ENCODE measurements around the gene MS4A14.

Gene MS4A14

DNA sequence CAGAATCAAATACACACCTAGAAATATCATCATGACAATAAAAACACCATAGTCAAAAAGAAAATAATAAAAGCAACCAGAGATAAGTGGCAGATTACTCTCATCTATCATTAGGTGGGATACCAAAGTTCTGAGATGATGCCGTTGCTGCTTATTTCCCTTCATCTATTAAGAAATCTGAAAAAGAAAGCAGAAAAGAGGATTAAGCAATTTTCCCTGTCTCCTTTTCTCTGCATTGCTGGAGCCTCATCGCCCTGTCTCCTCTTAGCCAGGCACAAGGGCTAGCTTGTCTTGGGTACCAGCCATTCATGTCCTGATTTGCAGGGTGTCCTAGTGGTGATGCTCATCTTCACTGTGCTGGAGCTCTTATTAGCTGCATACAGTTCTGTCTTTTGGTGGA is 3.9 kb upstream of the MS4A14 start:
- H3K4me1 ChIP-seq (ENCODE audit: control insufficient read depth in 1 of 2, insufficient read depth in 2 of 2, low read length in 2 of 2), result no peaks in the 10 kb centered on the region

DNA sequence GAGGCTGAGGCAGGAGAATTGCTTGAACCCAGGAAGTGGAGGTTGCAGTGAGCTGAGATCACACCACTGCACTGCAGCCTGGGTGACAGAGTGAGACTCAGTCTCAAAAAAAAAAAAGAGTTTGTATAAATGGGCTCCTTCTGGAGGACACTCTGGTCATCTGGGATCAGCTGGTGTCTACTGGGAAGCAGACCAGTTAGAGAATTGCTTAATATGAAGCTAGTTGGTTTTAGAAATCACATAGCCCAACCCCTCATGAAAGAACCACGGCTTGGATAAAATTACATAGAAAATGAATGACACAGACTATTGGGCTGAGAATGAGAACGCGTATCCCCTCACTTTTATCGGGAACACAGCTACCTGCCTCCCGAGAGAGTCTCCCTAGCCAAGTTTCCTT is 3.2 kb upstream of the MS4A14 start:
- no peaks in the 10 kb centered on the region for H3K9me3 ChIP-seq (ENCODE audit: control insufficient read depth in 1 of 2, low read length in 2 of 2)
- no peak overlapping the region for H3K4me3 ChIP-seq (ENCODE audit: low read depth in 1 of 2, low read length in 2 of 2)
- no peaks in the 10 kb centered on the region for H3K4me1 ChIP-seq (ENCODE audit: control insufficient read depth in 1 of 2, insufficient read depth in 2 of 2, low read length in 2 of 2)
- no peaks in the 10 kb centered on the region for H3K36me3 ChIP-seq (ENCODE audit: control insufficient read depth in 1 of 2, insufficient read depth in 2 of 2, low read length in 2 of 2)
- no peak overlapping the region for H3K27ac ChIP-seq (ENCODE audit: low read length)
- H3K27me3 ChIP-seq (ENCODE audit: low read depth, low read length), result no peaks in the 10 kb centered on the region

More for the DNA sequence above, 3.9 kb upstream of the MS4A14 start:
- H3K27me3 ChIP-seq (ENCODE audit: low read depth, low read length), result no peaks in the 10 kb centered on the region
- H3K36me3 ChIP-seq (ENCODE audit: control insufficient read depth in 1 of 2, insufficient read depth in 2 of 2, low read length in 2 of 2), result no peaks in the 10 kb centered on the region
- H3K9me3 ChIP-seq (ENCODE audit: control insufficient read depth in 1 of 2, low read length in 2 of 2), result no peaks in the 10 kb centered on the region
- H3K4me3 ChIP-seq (ENCODE audit: low read depth in 1 of 2, low read length in 2 of 2), result no peak overlapping the region
- no peak overlapping the region for H3K27ac ChIP-seq (ENCODE audit: low read length)

DNA sequence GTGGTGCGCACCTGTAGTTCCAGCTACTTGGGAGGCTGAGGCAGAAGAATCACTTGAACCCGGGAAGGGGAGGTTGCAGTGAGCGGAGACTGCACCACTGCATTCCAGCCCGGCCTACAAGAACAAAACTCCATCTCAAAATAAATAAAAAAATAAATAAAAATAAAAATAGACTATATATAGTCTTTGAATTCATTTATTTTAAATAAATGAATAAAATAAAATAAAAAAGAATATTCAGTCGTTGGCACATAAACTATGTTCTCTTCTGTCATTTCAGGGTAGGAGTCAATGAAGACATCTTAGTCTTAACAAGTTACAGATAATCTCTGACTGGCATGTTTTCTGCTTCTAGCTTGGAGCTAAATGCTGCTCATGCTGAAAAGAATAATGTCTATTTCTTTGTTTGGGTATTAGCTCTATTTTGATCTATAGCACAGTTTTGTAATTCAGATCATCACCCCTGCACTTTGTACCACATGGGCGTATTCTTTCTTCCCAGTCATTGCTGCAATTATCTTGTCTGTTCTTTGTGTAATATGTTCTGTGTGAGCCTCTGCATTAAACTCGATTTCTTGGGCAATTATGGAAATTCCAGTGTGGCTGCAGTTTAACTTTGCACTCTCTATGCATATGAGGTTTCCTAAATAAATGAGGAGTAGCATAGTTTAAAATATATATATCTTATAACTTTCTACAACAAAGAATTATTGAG is 1.4 kb upstream of the MS4A14 start:
- no peak overlapping the region for H3K27ac ChIP-seq (ENCODE audit: low read length)
- no peaks in the 10 kb centered on the region for H3K27me3 ChIP-seq (ENCODE audit: low read depth, low read length)
- no peaks in the 10 kb centered on the region for H3K36me3 ChIP-seq (ENCODE audit: control insufficient read depth in 1 of 2, insufficient read depth in 2 of 2, low read length in 2 of 2)
- no peaks in the 10 kb centered on the region for H3K4me1 ChIP-seq (ENCODE audit: control insufficient read depth in 1 of 2, insufficient read depth in 2 of 2, low read length in 2 of 2)
- no peaks in the 10 kb centered on the region for H3K9me3 ChIP-seq (ENCODE audit: control insufficient read depth in 1 of 2, low read length in 2 of 2)
- H3K4me3 ChIP-seq (ENCODE audit: low read depth in 1 of 2, low read length in 2 of 2), result no peak overlapping the region

DNA sequence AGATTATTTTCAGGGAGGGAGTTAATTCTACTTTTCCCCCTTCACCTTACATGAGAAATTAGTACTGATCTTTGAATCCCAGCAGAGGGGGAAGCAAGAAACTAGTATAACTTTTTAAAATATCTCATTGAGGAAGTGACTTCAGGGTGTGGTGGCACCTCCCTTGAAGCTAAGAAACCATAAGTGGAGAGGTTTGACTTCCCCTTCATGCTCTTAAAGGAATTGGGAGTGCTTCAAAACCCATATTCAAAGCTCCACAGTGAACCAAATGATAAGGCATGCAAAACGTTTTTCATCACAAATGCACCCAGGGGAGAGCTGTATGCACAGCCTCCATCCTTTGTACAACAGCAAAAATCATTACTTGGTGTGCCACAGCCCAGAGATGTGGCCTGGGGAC is 540 bp downstream of the MS4A14 start:
- Histone ChIP-seq H3K36me3 (ENCODE audit: control insufficient read depth in 1 of 2, insufficient read depth in 2 of 2, low read length in 2 of 2) (no peaks in the 10 kb centered on the region), H3K27ac (ENCODE audit: low read length) (no peak overlapping the region), H3K9me3 (ENCODE audit: control insufficient read depth in 1 of 2, low read length in 2 of 2) (no peaks in the 10 kb centered on the region), H3K4me3 (ENCODE audit: low read depth in 1 of 2, low read length in 2 of 2) (no peak overlapping the region), H3K27me3 (ENCODE audit: low read depth, low read length) (no peaks in the 10 kb centered on the region), H3K4me1 (ENCODE audit: control insufficient read depth in 1 of 2, insufficient read depth in 2 of 2, low read length in 2 of 2) (no peaks in the 10 kb centered on the region)

DNA sequence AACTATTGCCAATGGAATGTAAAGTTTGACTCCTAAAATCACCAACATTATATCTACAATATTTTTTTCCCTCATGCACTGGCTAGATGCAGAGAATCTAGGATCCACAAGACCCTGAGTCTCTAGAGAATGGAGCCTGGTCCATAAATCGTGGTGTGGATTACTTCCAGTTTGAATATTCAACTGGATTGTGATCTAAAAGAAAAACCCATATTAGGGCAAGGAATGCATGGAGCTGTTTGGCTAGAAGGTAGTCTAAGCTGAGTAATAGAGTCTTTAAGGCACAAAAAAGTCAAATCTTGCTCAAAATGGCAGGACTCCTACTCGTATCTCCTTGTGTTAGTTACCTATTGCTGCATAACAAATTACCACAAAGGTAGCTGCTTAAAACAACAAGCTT is 23.8 kb downstream of the MS4A14 start:
- Histone ChIP-seq H3K27ac (ENCODE audit: low read length) (no peak overlapping the region), H3K27me3 (ENCODE audit: low read depth, low read length) (no peaks in the 10 kb centered on the region), H3K36me3 (ENCODE audit: control insufficient read depth in 1 of 2, insufficient read depth in 2 of 2, low read length in 2 of 2) (no peaks in the 10 kb centered on the region), H3K4me1 (ENCODE audit: control insufficient read depth in 1 of 2, insufficient read depth in 2 of 2, low read length in 2 of 2) (no peaks in the 10 kb centered on the region), H3K4me3 (ENCODE audit: low read depth in 1 of 2, low read length in 2 of 2) (no peak overlapping the region), H3K9me3 (ENCODE audit: control insufficient read depth in 1 of 2, low read length in 2 of 2) (no peaks in the 10 kb centered on the region)

DNA sequence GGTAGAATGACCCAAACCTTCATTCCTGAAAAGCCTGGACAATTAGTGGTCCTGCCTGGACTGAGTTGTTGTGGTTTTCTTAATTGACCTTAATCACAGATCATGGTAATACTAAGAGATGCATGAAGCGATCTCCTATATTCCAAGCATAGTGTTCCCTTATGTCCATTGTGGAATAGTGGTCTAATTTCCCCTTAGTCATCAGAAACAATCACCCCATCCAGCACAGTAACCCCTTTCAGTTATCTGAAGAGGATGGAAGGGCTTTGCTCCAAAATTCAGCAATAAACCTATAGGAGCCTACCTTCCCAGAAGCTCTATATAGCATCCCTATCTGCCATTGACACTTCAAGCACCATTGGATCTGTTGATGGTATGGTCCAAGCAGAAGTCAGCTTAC is 26.4 kb downstream of the MS4A14 start:
- Histone ChIP-seq H3K36me3 (ENCODE audit: control insufficient read depth in 1 of 2, insufficient read depth in 2 of 2, low read length in 2 of 2) (no peaks in the 10 kb centered on the region), H3K9me3 (ENCODE audit: control insufficient read depth in 1 of 2, low read length in 2 of 2) (no peaks in the 10 kb centered on the region), H3K27ac (ENCODE audit: low read length) (no peak overlapping the region), H3K4me1 (ENCODE audit: control insufficient read depth in 1 of 2, insufficient read depth in 2 of 2, low read length in 2 of 2) (no peaks in the 10 kb centered on the region), H3K27me3 (ENCODE audit: low read depth, low read length) (no peaks in the 10 kb centered on the region), H3K4me3 (ENCODE audit: low read depth in 1 of 2, low read length in 2 of 2) (no peak overlapping the region)

DNA sequence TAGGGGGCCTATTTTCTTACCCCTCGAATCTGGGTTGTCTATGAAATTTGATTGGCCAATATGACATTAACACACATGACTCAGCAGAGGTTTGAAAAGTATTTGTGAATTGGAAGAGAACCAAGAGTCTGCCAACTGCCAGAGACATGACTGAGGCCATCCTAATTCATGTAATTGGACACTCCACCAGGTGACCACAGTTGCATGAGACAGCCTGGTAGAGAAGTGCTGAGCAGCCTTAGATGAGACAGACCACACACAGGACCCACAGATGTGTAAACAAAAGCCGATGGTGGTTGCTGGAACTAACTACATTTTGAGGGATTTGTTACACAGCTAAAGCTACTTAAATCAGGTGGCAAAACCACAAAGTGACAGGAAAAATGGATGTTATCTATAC is 32.3 kb downstream of the MS4A14 start:
- Histone ChIP-seq H3K27ac (ENCODE audit: low read length) (no peak overlapping the region), H3K4me3 (ENCODE audit: low read depth in 1 of 2, low read length in 2 of 2) (no peak overlapping the region), H3K27me3 (ENCODE audit: low read depth, low read length) (no peaks in the 10 kb centered on the region), H3K36me3 (ENCODE audit: control insufficient read depth in 1 of 2, insufficient read depth in 2 of 2, low read length in 2 of 2) (no peaks in the 10 kb centered on the region), H3K4me1 (ENCODE audit: control insufficient read depth in 1 of 2, insufficient read depth in 2 of 2, low read length in 2 of 2) (no peaks in the 10 kb centered on the region), H3K9me3 (ENCODE audit: control insufficient read depth in 1 of 2, low read length in 2 of 2) (no peaks in the 10 kb centered on the region)

DNA sequence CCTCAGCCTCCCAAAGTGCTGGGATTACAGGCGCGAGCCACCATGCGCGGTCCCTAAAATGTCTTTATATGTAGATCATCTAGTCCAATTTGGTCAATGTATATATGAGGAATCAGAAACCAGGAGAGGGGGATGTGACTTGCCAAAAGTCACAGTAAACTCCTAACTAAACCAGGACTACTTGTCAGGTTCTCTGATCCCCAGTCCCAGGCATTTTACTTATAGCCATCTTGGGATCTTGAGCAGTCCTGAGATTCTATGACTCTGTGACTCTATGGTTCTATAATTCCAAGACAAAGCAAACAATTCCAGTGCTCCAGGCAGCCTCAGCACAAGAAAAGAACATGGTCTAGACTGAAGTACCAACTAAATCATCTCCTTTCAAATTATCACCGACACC is 33.0 kb downstream of the MS4A14 start, which contains the start of gene MS4A5:
TSS of gene MS4A5 (plus strand) at position 301 of the 400 bp plus-strand sequence. CDS start 103 bp downstream, outside the sequence.
- Histone ChIP-seq H3K27ac (ENCODE audit: low read length) (no peak within 1 kb of the TSS), H3K27me3 (ENCODE audit: low read depth, low read length) (no peaks in the 10 kb centered on the region), H3K36me3 (ENCODE audit: control insufficient read depth in 1 of 2, insufficient read depth in 2 of 2, low read length in 2 of 2) (no peaks in the 10 kb centered on the region), H3K4me3 (ENCODE audit: low read depth in 1 of 2, low read length in 2 of 2) (no peak within 1 kb of the TSS), H3K4me1 (ENCODE audit: control insufficient read depth in 1 of 2, insufficient read depth in 2 of 2, low read length in 2 of 2) (no peaks in the 10 kb centered on the region), H3K9me3 (ENCODE audit: control insufficient read depth in 1 of 2, low read length in 2 of 2) (no peaks in the 10 kb centered on the region)

DNA sequence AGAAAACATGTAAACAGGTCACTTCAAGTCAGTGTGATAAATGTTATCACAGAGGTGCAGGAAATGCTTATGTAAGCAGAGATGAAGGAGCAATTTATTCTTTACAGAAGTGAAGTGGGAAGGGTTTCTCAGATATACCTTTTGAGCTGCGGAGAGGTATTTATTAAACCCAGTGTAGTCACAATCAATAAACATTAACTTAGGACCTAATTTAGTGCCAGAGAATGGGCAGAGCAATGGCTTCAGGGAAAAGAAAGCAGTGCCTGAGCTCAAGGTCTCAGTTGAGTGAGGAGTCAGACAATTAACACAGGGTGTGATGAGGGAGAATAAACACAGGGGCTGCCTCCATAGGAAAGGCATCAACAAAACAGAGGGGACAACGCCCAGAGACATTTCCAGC is 35.0 kb downstream of the MS4A14 start:
- Histone ChIP-seq H3K4me1 (ENCODE audit: control insufficient read depth in 1 of 2, insufficient read depth in 2 of 2, low read length in 2 of 2) (no peaks in the 10 kb centered on the region), H3K27ac (ENCODE audit: low read length) (no peak overlapping the region), H3K36me3 (ENCODE audit: control insufficient read depth in 1 of 2, insufficient read depth in 2 of 2, low read length in 2 of 2) (no peaks in the 10 kb centered on the region), H3K27me3 (ENCODE audit: low read depth, low read length) (no peaks in the 10 kb centered on the region), H3K4me3 (ENCODE audit: low read depth in 1 of 2, low read length in 2 of 2) (no peak overlapping the region), H3K9me3 (ENCODE audit: control insufficient read depth in 1 of 2, low read length in 2 of 2) (no peaks in the 10 kb centered on the region)

DNA sequence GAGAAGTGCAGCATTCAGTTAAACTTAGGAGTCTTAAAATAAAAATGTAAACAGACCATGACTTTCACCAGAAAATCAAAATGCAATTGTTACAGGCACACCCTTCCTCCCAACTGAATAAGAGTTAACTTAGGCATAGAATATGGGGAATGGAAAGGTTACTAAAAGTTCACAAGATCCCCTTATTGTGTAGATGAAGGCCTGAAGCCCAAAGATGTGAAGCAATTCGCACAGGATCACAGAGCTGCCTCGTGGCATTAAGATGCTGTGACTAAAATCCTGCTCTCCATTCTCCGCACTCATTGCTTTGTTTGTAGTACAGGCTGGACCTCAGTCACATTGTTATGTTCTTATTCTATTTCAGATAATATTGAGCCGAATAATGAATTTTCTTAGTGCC is 37.1 kb downstream of the MS4A14 start:
- H3K27me3 ChIP-seq (ENCODE audit: low read depth, low read length), result no peaks in the 10 kb centered on the region
- H3K4me1 ChIP-seq (ENCODE audit: control insufficient read depth in 1 of 2, insufficient read depth in 2 of 2, low read length in 2 of 2), result no peaks in the 10 kb centered on the region
- H3K4me3 ChIP-seq (ENCODE audit: low read depth in 1 of 2, low read length in 2 of 2), result no peak overlapping the region
- H3K36me3 ChIP-seq (ENCODE audit: control insufficient read depth in 1 of 2, insufficient read depth in 2 of 2, low read length in 2 of 2), result no peaks in the 10 kb centered on the region
- no peak overlapping the region for H3K27ac ChIP-seq (ENCODE audit: low read length)
- no peaks in the 10 kb centered on the region for H3K9me3 ChIP-seq (ENCODE audit: control insufficient read depth in 1 of 2, low read length in 2 of 2)

DNA sequence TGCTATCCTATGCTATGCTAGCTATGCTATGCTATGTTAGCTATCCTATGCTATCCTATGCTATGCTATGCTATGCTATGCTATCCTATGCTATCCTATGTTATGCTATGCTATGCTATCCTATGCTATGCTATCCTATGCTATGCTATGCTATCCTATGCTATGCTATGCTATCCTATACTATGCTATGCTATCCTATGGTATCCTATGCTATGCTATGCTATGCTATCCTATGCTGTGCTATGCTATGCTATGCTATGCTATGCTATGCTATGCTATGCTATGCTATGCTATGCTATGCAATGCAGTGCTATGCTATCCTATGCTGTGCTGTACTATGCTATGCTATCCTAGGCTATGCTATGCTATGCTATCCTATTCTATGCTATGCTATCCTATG is 50.8 kb downstream of the MS4A14 start:
- Histone ChIP-seq H3K4me3 (ENCODE audit: low read depth in 1 of 2, low read length in 2 of 2) (no peak overlapping the region), H3K27ac (ENCODE audit: low read length) (no peak overlapping the region), H3K4me1 (ENCODE audit: control insufficient read depth in 1 of 2, insufficient read depth in 2 of 2, low read length in 2 of 2) (no peaks in the 10 kb centered on the region), H3K36me3 (ENCODE audit: control insufficient read depth in 1 of 2, insufficient read depth in 2 of 2, low read length in 2 of 2) (no peaks in the 10 kb centered on the region), H3K27me3 (ENCODE audit: low read depth, low read length) (no peaks in the 10 kb centered on the region), H3K9me3 (ENCODE audit: control insufficient read depth in 1 of 2, low read length in 2 of 2) (no peaks in the 10 kb centered on the region)

DNA sequence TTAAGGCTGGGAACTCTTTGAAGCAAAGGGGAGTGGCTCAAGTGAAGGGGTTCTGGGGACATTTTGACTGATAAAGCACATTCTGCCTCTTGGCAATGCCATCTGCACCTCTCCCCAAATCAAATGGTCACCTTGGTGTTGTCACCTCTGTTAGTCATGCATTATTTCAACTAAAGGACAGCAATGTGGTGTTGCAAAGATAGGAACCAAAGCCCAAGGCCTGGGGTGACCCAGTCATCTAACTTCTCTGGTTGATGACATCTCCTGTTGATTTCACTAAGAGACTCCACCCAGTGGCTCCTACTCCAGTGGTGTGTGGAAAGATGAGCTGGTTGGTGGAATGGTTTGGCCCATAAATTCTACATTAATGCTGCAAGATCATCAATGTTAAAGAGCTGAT is 51.6 kb downstream of the MS4A14 start:
- H3K27ac ChIP-seq (ENCODE audit: low read length), result no peak overlapping the region
- H3K36me3 ChIP-seq (ENCODE audit: control insufficient read depth in 1 of 2, insufficient read depth in 2 of 2, low read length in 2 of 2), result no peaks in the 10 kb centered on the region
- H3K27me3 ChIP-seq (ENCODE audit: low read depth, low read length), result no peaks in the 10 kb centered on the region
- H3K4me3 ChIP-seq (ENCODE audit: low read depth in 1 of 2, low read length in 2 of 2), result no peak overlapping the region
- H3K9me3 ChIP-seq (ENCODE audit: control insufficient read depth in 1 of 2, low read length in 2 of 2), result no peaks in the 10 kb centered on the region
- no peaks in the 10 kb centered on the region for H3K4me1 ChIP-seq (ENCODE audit: control insufficient read depth in 1 of 2, insufficient read depth in 2 of 2, low read length in 2 of 2)

Measured in muscle layer of duodenum (tissue), 2 donors.